Testis (tissue), 3 donors: ENCODE data around the gene CCL27. TPM values are rescaled to one million over a fixed set of nuclear protein-coding genes. Genes with fewer than 3 reads are reported as not detected.

Source experiments
- DNase-seq: peaks from one replicate; pipeline ENCODE4 v3.0.0-alpha.2; 2019
- H3K27ac ChIP-seq, 2 donors: fragments of 200-600 bp; sonication (generic); one replicate each; pipeline ENCODE4 v1.5.1; 2019
- H3K27me3 ChIP-seq: fragments of 200-600 bp; sonication (generic); one replicate; pipeline ENCODE4 v1.5.1; 2019
- H3K36me3 ChIP-seq: fragments of 200-600 bp; sonication (generic); one replicate; pipeline ENCODE4 v1.5.1; 2017; ENCODE audit warnings: low read depth; ENCODE audit errors: missing control alignments
- H3K4me1 ChIP-seq: fragments of 200-600 bp; sonication (generic); one replicate; pipeline ENCODE4 v1.5.1; 2019
- H3K4me3 ChIP-seq, 2 donors: fragments of 200-600 bp; sonication (generic); one replicate each; pipeline ENCODE4 v1.5.1; 2017 to 2019
- H3K9me3 ChIP-seq: fragments of 200-600 bp; sonication (generic); one replicate; pipeline ENCODE4 v1.5.1; 2017
- POLR2A ChIP-seq: fragments of 450-650 bp; IDR thresholded peaks from one replicate; pipeline ENCODE4 v1.6.1; 2017; ENCODE audit warnings: antibody characterized with exemption, mild to moderate bottlenecking, moderate library complexity
- WGBS, 2 donors: methylation state at CpG; one replicate each; pipeline ENCODE4 v1.1.5; 2018; 5-methylcytosine and 5-hydroxymethylcytosine counted together
- intact Hi-C: fragments of 100-400 bp; cut with DNase I; formaldehyde crosslinking; loops from one replicate; pipeline ENCODE4 v1.15.1; 2023; ENCODE audit warnings: low total_unique reads
- polyA plus RNA-seq: library from polyadenylated mRNA; stranded (reverse); fragments of 350-450 nt; fragmentation: Illumina TruSeq; extraction: RNeasy Lipid Tissue Mini Kit (QIAGEN cat#74804); gene quantifications from one replicate; pipeline ENCODE4 v1.2.3, GENCODE V29; 2014; ENCODE audit warnings: low read depth, low replicate concordance; ENCODE audit not compliant: insufficient read depth
- total RNA-seq, 2 donors: library from RNA; depleted of rRNA; stranded (reverse); fragments of >200 nt; gene quantifications; one replicate each; pipeline ENCODE4 v1.2.3, GENCODE V29; 2016
- TF ChIP-seq, protein P1 (sequence below), 3 experiments: fragments of 450-650 bp in 2 of 3; fragments of 200-600 bp in 1 of 3; sonication (generic) in 1 of 3; IDR thresholded peaks; one replicate each; pipeline ENCODE4 v1.5.1; 2016 to 2019; ENCODE audit warnings: antibody characterized with exemption in 3 of 3, mild to moderate bottlenecking in 2 of 3, moderate library complexity in 1 of 3

CCL27 gene
- total and polyA plus RNA-seq, 3 donors from 2014 or later = 1.4 to 3.1 TPM; not detected in 1

DNA sequence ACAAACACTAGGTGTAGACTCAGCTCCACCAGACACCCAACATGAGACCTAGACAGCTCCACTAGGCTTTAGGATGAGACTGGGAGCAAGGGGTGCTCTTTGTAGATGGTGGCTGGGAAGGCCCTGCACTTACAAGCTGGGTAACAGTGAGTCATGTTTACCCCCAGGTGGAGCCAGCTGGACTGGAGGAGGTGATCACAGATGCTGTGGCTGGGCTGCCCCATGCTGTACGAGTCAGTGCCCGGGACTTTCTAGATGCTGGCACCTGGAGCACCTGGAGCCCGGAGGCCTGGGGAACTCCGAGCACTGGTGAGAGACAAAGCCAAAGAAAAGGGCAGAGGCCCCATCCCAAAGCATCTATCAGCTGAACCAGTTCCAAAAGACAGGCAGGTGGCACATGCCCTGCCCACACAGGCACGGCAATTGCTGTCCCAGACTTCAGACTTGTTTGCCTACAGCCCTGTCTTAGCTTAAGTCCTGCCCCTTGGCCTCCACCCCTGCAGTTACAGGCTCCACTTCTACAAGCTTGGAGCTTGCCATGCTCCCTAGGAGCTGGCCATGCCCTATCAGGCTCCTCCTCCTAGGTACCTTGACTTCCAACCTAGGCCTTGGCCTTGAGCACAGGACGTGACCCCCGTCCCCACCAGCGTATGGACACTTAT is 2.7 kb downstream of the CCL27 start:
- Histone ChIP-seq H3K27me3 (no peaks in the 10 kb centered on the region), H3K27ac (no peak overlapping the region), H3K36me3 (no peaks in the 10 kb centered on the region), H3K4me3 (no peak overlapping the region), H3K9me3 (no peaks in the 10 kb centered on the region), H3K4me1 (peaks cover 14% of the 10 kb centered on the region)
- TF ChIP-seq, protein P1, sequence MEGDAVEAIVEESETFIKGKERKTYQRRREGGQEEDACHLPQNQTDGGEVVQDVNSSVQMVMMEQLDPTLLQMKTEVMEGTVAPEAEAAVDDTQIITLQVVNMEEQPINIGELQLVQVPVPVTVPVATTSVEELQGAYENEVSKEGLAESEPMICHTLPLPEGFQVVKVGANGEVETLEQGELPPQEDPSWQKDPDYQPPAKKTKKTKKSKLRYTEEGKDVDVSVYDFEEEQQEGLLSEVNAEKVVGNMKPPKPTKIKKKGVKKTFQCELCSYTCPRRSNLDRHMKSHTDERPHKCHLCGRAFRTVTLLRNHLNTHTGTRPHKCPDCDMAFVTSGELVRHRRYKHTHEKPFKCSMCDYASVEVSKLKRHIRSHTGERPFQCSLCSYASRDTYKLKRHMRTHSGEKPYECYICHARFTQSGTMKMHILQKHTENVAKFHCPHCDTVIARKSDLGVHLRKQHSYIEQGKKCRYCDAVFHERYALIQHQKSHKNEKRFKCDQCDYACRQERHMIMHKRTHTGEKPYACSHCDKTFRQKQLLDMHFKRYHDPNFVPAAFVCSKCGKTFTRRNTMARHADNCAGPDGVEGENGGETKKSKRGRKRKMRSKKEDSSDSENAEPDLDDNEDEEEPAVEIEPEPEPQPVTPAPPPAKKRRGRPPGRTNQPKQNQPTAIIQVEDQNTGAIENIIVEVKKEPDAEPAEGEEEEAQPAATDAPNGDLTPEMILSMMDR (IDR thresholded peaks at IDR 0.05) = no peak
- TF ChIP-seq POLR2A = no peak
- DNase-seq = no peak
- WGBS, 2 donors = 91 to 96% methylated on average over 5 to 8 of the region's 8 CpGs
- intact Hi-C loops = no loop called here

DNA sequence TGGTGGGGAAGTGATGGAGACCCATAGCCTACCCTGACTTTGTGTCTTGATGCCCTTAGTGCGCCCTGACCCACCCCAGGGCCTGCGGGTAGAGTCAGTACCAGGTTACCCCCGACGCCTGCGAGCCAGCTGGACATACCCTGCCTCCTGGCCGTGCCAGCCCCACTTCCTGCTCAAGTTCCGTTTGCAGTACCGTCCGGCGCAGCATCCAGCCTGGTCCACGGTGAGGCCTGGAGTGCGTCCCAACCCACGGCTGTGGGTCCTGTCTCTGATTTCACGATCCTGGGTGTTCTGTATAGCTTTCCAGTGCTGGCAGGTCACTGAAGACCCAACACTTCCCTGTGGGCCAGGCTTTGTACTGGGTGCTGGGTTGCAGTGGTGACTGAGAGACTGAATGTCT is 4.0 kb downstream of the CCL27 start:
- Histone ChIP-seq H3K36me3 (no peaks in the 10 kb centered on the region), H3K27me3 (no peaks in the 10 kb centered on the region), H3K4me3 (no peak overlapping the region), H3K4me1 (peaks cover 20% of the 10 kb centered on the region), H3K9me3 (no peaks in the 10 kb centered on the region), H3K27ac (no peak overlapping the region)
- TF ChIP-seq POLR2A = no peak
- TF ChIP-seq, protein P1 (IDR thresholded peaks at IDR 0.05) = no peak
- WGBS, 2 donors = 79 to 85% methylated on average over 10 to 14 of the region's 14 CpGs
- intact Hi-C loops = no loop called here
- DNase-seq = no peak

DNA sequence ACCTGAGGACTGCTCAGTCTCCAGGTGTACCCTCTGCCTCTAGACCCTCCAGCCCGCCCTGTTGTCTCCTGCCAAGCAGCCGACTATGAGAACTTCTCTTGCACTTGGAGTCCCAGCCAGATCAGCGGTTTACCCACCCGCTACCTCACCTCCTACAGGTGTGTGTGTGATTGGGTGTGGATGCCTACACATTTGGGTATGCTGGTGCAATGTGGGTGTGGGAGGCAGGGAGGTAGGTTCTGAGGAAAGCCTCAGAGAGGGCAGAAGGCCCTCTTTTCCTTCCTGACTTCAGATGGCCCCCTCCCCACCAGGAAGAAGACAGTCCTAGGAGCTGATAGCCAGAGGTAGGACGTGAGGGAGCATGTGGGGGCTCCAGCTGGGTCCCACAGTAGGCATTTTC is 5.5 kb downstream of the CCL27 start:
- 93 to 96% methylated on average over 4 to 5 of the region's 5 CpGs for WGBS, 2 donors
- Histone ChIP-seq H3K27me3 (no peaks in the 10 kb centered on the region), H3K4me1 (peaks cover 35% of the 10 kb centered on the region), H3K4me3 (no peak overlapping the region), H3K27ac (no peak overlapping the region), H3K9me3 (no peaks in the 10 kb centered on the region), H3K36me3 (no peaks in the 10 kb centered on the region)
- DNase-seq = no peak
- TF ChIP-seq, protein P1 (IDR thresholded peaks at IDR 0.05) = no peak
- TF ChIP-seq POLR2A = no peak
- intact Hi-C loops = no loop called here

DNA sequence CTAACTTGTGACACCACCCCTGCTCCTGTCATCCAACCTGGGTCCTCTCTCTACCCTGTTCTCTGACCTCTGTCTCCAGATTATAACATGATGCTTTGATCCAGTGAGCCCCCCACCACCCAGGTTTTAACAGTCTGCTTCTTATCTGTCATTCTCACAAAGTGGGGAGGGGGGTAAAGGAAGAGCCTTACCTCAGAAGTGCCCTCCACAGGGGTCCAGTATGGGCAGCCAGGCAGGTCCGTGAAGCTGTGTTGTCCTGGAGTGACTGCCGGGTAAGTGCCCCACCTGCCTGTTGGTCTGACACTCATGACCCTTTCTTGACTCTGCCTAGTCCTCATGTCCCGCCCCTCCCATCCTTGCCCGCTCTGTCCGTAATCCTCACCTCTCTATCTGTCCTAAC is 7.1 kb downstream of the CCL27 start:
- Histone ChIP-seq H3K36me3 (no peaks in the 10 kb centered on the region), H3K27me3 (no peaks in the 10 kb centered on the region), H3K9me3 (no peaks in the 10 kb centered on the region), H3K27ac (no peak overlapping the region), H3K4me3 (no peak overlapping the region), H3K4me1 (peaks cover 46% of the 10 kb centered on the region)
- TF ChIP-seq, protein P1 (IDR thresholded peaks at IDR 0.05) = no peak
- TF ChIP-seq POLR2A = no peak
- 81 to 83% methylated on average over 4 to 5 of the region's 5 CpGs for WGBS, 2 donors
- no peak for DNase-seq
- intact Hi-C loops = no loop called here
